Fibroblast of the conjunctiva (primary cell): ENCODE results near the gene ADCY7.

ENCODE experiments used
- DNase-seq: peaks from one replicate; pipeline ENCODE4 v3.0.0-alpha.2; 2010; ENCODE audit warnings: low read depth

The ADCY7 gene

GRCh38 chr16:50298591-50299507 is 32.5 kb downstream of the ADCY7 start:
- no peak for DNase-seq

GRCh38 chr16:50299508-50300105 is 33.3 kb downstream of the ADCY7 start:
- DNase-seq = no peak

- DNase-seq = no peak
Observed at GRCh38 chr16:50300942-50301625, 34.7 kb downstream of the ADCY7 start.

GRCh38 chr16:50301626-50302471 is 35.5 kb downstream of the ADCY7 start:
- no peak for DNase-seq

- no peak for DNase-seq
Observed at GRCh38 chr16:50302472-50303005, 36.2 kb downstream of the ADCY7 start.

GRCh38 chr16:50303041-50303604 is 36.8 kb downstream of the ADCY7 start:
- DNase-seq = no peak

GRCh38 chr16:50303605-50304466 is 37.5 kb downstream of the ADCY7 start:
- DNase-seq = no peak

- no peak for DNase-seq
Observed at GRCh38 chr16:50304467-50305440, 38.4 kb downstream of the ADCY7 start.

GRCh38 chr16:50305441-50306061 is 39.2 kb downstream of the ADCY7 start:
- no peak for DNase-seq

- no peak for DNase-seq
Observed at GRCh38 chr16:50306287-50306686, 39.9 kb downstream of the ADCY7 start.

- DNase-seq = no peak
Observed at GRCh38 chr16:50308237-50308965, 42.0 kb downstream of the ADCY7 start.

- no peak for DNase-seq
Observed at GRCh38 chr16:50309156-50309526, 42.8 kb downstream of the ADCY7 start.

GRCh38 chr16:50309527-50310307 is 43.4 kb downstream of the ADCY7 start:
- DNase-seq = no peak

- no peak for DNase-seq
Observed at GRCh38 chr16:50310308-50311133, 44.2 kb downstream of the ADCY7 start.

- DNase-seq = no peak
Observed at GRCh38 chr16:50311134-50311528, 44.8 kb downstream of the ADCY7 start.

- DNase-seq = no peak
Observed at GRCh38 chr16:50311891-50312501, 45.6 kb downstream of the ADCY7 start.
